ENCODE measurements around the gene SHOC2.

The SHOC2 gene

DNA sequence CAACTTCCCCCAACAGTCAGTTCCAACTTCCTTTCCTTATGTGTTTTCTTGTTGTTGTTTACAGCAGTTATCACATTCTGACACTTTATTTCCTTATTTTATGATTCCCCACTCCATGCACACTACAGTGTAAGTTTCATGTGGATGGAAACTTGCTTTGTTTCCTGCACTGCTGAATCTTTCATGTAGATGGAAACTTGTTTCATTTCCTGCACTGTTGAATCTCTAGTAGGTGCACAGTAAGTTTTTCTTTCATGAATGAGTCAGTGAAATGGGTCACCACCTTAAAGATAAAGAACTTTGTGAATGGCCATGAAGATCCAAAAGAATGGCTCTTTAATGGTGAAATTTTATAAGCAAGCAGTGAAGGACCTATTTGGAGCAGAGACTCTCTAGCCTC, 61.4 kb downstream of the SHOC2 start:
- in situ Hi-C loops (cut with HindIII; ENCODE audit: low sequenced_read_pairs): no loop called here
- DNase-seq (ENCODE audit: low read depth): no peak

DNA sequence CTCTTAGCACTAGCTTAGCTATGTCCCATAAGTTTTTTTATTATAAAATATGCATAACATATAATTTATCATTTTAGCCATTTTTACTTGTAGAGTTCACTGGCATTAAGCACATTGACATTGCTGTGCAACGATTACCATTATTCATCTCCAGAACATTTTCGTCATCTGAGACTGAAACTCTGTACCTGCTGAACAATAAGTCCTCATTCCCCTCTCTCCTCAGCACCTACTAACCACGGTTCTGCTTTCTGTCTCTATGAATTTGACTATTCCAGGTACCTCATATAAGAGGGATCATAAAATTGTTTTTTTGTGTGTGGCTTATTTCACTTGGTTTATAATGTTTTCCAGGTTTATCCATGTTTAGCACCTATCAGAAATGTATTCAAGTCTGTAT, 64.1 kb downstream of the SHOC2 start:
- H3K4me3 ChIP-seq (ENCODE audit: low read depth, low read length): no peak overlapping the region
- DNase-seq (ENCODE audit: low read depth): no peak
- TF ChIP-seq, protein P1, sequence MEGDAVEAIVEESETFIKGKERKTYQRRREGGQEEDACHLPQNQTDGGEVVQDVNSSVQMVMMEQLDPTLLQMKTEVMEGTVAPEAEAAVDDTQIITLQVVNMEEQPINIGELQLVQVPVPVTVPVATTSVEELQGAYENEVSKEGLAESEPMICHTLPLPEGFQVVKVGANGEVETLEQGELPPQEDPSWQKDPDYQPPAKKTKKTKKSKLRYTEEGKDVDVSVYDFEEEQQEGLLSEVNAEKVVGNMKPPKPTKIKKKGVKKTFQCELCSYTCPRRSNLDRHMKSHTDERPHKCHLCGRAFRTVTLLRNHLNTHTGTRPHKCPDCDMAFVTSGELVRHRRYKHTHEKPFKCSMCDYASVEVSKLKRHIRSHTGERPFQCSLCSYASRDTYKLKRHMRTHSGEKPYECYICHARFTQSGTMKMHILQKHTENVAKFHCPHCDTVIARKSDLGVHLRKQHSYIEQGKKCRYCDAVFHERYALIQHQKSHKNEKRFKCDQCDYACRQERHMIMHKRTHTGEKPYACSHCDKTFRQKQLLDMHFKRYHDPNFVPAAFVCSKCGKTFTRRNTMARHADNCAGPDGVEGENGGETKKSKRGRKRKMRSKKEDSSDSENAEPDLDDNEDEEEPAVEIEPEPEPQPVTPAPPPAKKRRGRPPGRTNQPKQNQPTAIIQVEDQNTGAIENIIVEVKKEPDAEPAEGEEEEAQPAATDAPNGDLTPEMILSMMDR (IDR thresholded peaks at IDR 0.05; ENCODE audit: low read depth, low read length, missing control alignments): no peak
- in situ Hi-C loops (cut with HindIII; ENCODE audit: low sequenced_read_pairs): no loop called here

More for the DNA sequence above, 61.4 kb downstream of the SHOC2 start:
- H3K4me3 ChIP-seq (ENCODE audit: low read depth, low read length): no peak overlapping the region
- TF ChIP-seq, protein P1 (IDR thresholded peaks at IDR 0.05; ENCODE audit: low read depth, low read length, missing control alignments): no peak

DNA sequence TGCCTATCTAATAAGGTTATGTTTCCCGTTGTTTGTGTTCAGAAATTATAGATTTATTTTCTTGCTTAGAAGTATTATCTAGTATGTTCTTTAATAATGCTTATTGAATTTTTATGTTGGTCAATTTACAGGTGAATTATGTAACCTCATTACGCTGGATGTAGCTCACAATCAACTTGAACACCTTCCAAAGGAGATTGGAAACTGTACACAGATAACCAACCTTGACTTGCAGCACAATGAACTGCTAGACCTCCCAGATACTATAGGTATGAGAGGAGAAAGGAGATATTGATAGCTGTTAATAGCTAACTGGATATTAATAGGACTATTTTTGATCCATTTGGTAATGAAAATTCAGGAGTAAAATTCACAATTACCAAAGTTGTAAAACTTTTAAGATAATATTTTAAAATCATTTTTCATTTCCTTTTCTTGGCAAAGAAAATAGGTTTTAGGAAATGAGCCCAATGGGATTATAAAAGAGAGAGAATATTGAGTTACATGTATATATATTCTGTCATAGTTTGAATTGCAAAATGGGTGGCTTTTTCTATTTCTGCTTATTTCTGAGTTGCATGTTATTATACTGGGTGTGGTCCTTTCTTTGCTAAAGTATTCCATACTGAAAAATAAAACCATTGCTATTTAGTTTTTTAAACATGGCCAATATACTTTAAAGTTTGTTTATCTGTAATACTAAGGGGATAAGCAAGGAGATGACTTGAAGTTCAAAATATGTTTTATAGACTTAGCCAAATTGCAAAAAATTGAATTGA, 66.3 kb downstream of the SHOC2 start:
- TF ChIP-seq, protein P1 (IDR thresholded peaks at IDR 0.05; ENCODE audit: low read depth, low read length, missing control alignments): no peak
- in situ Hi-C loops (cut with HindIII; ENCODE audit: low sequenced_read_pairs): no loop called here
- DNase-seq (ENCODE audit: low read depth): no peak

DNA sequence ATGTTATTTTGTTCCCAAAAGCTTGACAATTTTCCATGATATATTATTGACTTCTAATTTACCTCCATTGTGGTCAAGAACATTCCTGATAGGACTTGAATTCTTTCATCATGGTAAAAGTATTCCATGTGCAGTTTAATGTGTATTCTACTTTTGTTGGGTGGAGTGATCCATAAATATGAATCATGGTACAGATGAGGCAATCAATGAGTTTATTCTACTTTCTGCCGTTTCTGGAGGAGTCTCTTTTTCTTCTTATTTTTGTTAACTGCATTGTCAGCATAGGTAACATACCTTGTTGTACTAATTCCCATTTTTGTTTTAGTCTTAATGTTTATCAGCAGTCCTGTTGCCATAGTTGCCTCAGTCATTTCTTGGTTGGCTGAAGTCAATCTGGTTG, 69.6 kb downstream of the SHOC2 start:
- in situ Hi-C loops (cut with HindIII; ENCODE audit: low sequenced_read_pairs): no loop called here
- TF ChIP-seq, protein P1 (IDR thresholded peaks at IDR 0.05; ENCODE audit: low read depth, low read length, missing control alignments): no peak
- no peak overlapping the region for H3K4me3 ChIP-seq (ENCODE audit: low read depth, low read length)
- peak; percentile 13 for DNase-seq (ENCODE audit: low read depth)

More for the DNA sequence above, 66.3 kb downstream of the SHOC2 start:
- no peak overlapping the region for H3K4me3 ChIP-seq (ENCODE audit: low read depth, low read length)

DNA sequence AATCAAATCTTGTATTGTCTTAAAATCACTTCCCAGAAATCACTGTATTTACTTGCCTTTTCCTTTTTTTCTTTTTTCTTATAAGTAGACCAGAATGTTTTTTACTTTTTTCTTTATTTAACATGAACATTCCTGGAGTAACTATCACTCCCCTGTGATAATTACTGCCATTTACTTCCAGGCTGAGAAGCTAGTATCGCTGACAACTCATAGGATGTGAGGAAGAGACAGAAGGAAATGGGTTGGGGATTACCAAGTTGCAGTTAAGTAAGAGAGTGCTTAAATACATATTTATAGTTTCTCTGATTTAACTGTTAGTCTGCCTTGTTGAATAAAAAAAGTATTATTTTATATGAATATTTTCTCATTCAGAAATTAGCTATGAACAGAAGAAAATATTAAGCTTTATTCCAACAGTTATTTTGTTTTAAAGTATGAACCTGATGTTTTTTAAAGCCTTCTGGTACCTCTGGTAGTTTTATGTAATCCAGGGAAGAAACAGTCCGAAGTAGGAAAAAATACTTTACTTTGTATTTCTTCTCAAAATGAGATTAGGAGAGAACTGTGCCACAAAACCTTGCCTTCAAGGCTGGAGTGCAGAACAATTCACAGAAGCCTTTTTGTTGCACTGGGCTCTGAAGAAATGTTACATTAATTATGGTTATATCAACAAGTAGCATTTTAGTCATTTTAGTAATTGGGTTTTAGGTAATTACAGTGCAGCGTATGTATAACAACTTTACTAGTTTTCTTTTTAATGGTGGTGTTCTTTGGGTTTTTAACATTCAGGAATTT, 72.8 kb downstream of the SHOC2 start:
- TF ChIP-seq, protein P1 (IDR thresholded peaks at IDR 0.05; ENCODE audit: low read depth, low read length, missing control alignments): no peak
- DNase-seq (ENCODE audit: low read depth): no peak
- in situ Hi-C loops (cut with HindIII; ENCODE audit: low sequenced_read_pairs): no loop called here
- no peak overlapping the region for H3K4me3 ChIP-seq (ENCODE audit: low read depth, low read length)

DNA sequence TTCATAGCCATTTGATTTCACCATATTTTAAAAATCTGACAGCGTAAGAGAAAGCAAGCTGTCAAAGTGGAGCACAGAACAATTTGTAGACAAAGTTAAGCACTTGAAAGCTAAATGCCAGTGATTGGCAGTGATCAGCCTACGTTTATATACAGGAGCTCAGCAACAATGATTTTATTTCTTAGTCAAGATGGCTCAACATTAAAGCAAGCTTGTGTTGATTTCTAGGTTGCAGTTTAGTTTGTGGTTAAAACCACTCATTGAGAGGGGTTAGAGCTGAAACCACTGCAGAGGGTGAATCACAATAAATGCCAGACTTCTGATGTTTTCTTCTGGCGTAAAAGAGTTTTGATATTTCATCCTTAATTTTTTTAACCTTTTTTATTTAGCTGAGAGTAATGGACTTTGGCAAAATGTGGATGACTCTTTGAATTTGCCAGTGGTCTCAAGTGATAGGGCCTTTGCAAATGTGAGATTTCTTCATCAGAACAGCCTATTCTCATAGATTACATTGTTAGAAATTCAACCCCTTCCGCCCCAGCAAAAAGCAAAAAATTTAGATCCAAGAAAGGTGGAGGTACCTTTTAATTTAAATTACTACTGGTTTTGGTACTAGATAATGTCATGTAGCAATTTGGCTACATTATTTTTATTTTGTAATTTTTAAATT, 73.8 kb downstream of the SHOC2 start:
- TF ChIP-seq, protein P1 (IDR thresholded peaks at IDR 0.05; ENCODE audit: low read depth, low read length, missing control alignments): no peak
- peak; percentile 80 for DNase-seq (ENCODE audit: low read depth)
- H3K4me3 ChIP-seq (ENCODE audit: low read depth, low read length): no peak overlapping the region
- in situ Hi-C loops (cut with HindIII; ENCODE audit: low sequenced_read_pairs): no loop called here

All from astrocyte of the cerebellum (primary cell).